Mucosa of stomach (tissue), 1 donor: ENCODE results near the gene UIMC1.
"Not testable (repeated sequence)": the region's sequence is repeated elsewhere in the genome, so short reads cannot be mapped to it uniquely, and the experiment has no call there.

Source experiments
- H3K27me3 ChIP-seq: one replicate; pipeline ENCODE4 v1.7.0; 2013; ENCODE audit warnings: mild to moderate bottlenecking, low read length; ENCODE audit not compliant: control insufficient read depth, insufficient read depth
- H3K36me3 ChIP-seq: one replicate; pipeline ENCODE4 v1.7.0; 2013; ENCODE audit warnings: low read length; ENCODE audit not compliant: control insufficient read depth, insufficient read depth
- H3K4me1 ChIP-seq: one replicate; pipeline ENCODE4 v1.7.0; 2013; ENCODE audit warnings: mild to moderate bottlenecking, low read length; ENCODE audit not compliant: control insufficient read depth, insufficient read depth
- H3K4me3 ChIP-seq: one replicate; pipeline ENCODE4 v1.7.0; 2013; ENCODE audit warnings: low read length
- H3K9ac ChIP-seq: one replicate; pipeline ENCODE4 v1.7.0; 2013; ENCODE audit warnings: mild to moderate bottlenecking, low read length, moderate library complexity
- H3K9me3 ChIP-seq: one replicate; pipeline ENCODE4 v1.7.0; 2013; ENCODE audit warnings: mild to moderate bottlenecking, low read length, moderate library complexity; ENCODE audit not compliant: control insufficient read depth
- donor health status: Pancreatic carcinoma.

UIMC1 gene

DNA sequence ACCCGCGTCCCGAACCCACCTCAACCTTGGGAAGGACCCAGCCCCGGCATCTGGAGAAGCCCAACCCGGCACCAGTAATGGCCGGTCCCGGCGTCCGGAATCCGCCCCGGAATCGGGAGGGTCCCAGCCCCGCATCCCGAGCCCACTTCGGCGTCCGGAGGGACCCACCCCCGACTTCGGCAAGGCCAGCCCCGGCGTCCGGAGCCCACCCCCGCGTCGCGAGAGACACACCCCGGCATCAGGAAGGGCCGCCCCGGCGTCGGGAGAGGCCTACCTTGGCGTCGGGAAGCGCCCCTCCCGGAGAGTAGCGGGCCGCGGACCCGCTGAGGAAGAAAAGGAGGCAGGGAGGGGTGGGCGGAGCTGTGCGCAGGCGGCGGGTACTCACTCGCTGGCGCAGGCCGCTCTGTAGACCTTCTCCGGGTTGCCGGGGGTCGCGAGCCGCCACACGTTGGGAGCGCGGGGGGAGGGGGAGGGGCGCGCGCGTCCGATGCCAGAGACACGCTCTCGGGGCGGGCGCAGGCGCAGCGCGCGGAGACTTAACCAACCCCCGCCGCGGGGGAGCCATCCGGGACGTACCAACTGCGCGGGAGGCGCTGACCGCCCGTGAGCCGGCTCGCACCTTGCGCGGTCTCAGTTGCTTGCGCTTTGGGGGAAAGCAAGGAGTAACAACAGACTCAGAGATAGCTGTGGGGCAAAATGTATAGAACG is at the start of gene UIMC1:
Gene UIMC1, minus strand, starts transcription at position 515 of the 708 bp plus-strand sequence. CDS start 24,164 bp downstream, outside the sequence.
- Histone ChIP-seq H3K9me3 (no peaks in the 10 kb centered on the region), H3K4me1 (peaks cover 9% of the 10 kb centered on the region), H3K27me3 (no peaks in the 10 kb centered on the region), H3K36me3 (no peaks in the 10 kb centered on the region), H3K4me3 (peak within 1 kb of the TSS; percentile 84), H3K9ac (peak within 1 kb of the TSS; percentile 94)

DNA sequence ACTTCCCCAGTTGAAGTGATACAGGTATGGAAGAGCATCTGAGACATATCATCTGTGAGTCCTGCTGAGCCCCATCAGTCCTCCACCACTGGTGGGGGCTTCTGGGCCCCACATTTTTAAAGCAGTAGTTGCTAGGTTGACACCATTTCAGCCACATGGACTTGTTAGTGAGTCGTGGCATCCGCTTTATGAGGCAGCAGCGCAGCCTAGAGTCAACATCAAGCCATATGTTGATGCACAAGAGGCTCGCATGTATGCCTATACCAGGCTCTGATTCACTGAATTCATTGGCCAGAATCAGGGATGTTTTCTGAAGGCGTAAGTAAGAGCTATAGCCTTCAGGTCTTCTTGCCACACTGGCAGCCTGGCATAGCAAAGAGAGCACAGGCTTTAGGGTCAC is 42.7 kb upstream of the UIMC1 start:
- Histone ChIP-seq H3K4me1 (no peaks in the 10 kb centered on the region), H3K36me3 (no peaks in the 10 kb centered on the region), H3K9me3 (no peaks in the 10 kb centered on the region), H3K9ac (no peak overlapping the region), H3K4me3 (no peak overlapping the region), H3K27me3 (no peaks in the 10 kb centered on the region)

DNA sequence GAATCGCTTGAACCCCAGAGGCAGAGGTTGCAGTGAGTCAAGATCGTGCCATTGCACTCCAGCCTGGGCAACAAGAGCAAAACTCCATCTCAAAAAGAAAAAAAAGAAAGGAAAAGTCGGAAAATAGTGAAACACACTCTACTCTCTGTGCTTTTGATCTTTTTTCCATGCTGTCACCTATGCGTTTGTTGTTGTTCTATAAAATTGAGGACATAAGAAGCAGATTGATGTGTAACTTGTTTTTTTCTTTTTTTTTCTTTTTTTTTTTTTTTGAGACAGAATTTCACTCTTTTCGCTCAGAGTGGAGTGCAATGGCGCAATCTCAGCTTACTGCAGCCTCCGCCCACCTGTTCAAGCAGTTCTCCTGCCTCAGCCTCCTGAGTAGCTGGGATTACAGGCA is 42.0 kb upstream of the UIMC1 start:
- not testable (repeated sequence) for H3K4me1 ChIP-seq, H3K27me3 ChIP-seq, H3K9ac ChIP-seq, H3K9me3 ChIP-seq, H3K4me3 ChIP-seq, H3K36me3 ChIP-seq

DNA sequence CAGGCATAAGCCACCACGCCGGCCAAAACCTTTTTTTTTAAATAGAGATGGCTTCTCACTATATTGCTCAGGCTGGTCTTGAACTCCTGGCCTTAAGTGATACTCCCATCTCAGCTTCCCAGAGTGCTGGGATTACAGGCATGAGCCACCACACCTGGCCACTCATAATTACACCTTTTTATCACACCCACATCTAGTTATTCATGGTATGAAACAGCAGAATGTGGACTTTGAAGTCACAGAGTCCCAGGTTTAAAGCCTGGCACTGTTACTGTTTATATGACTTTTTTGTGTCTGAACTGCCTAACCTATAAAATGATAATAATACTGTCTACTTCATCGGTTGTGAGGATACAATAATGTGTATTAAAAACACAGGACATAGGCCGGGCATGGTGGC is 39.1 kb upstream of the UIMC1 start:
- Histone ChIP-seq H3K9me3 (no peaks in the 10 kb centered on the region), H3K27me3 (no peaks in the 10 kb centered on the region), H3K4me3 (no peak overlapping the region), H3K36me3 (no peaks in the 10 kb centered on the region), H3K9ac (no peak overlapping the region), H3K4me1 (no peaks in the 10 kb centered on the region)

DNA sequence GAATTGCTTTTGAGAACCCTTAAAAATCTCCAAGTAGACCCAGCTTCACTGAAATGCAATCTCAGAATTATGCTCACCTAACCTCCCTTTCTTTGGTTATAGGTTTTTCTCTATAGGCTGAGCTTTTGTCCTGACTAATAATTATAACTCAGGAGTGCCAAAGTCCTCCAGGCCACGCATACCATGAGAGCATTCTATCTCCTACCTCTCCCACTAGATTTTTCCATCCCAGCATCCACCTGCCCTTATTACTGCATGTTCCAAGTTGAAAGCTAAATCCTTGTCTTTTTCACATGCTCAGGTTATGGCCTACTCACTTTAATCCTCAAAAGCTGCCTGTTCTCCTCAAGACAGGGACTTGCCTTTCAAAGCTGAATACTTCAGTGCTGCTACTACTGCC is 38.1 kb upstream of the UIMC1 start:
- Histone ChIP-seq H3K36me3 (no peaks in the 10 kb centered on the region), H3K4me1 (no peaks in the 10 kb centered on the region), H3K9ac (no peak overlapping the region), H3K9me3 (no peaks in the 10 kb centered on the region), H3K27me3 (no peaks in the 10 kb centered on the region), H3K4me3 (no peak overlapping the region)

DNA sequence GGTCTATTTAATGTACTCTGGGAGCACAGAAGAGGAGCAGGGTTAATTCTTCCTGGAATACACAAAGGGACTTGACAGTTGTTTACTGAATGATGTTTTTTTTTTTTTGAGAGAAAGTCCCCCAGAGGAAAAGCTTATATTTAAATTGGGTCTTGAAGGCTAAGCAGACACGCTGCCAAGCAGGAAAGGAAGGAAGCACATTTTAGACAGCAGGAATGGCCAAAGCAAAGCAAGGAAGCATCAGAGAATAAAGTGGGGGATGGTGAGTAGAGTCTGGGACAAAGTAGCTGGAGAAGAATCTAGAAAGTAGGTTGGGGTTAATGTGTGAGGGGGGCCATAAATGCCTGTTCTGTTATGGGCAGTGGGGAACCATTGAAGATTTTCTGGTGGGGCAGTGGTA is 37.4 kb upstream of the UIMC1 start:
- Histone ChIP-seq H3K4me3 (no peak overlapping the region), H3K9ac (no peak overlapping the region), H3K4me1 (no peaks in the 10 kb centered on the region), H3K9me3 (no peaks in the 10 kb centered on the region), H3K27me3 (no peaks in the 10 kb centered on the region), H3K36me3 (no peaks in the 10 kb centered on the region)

DNA sequence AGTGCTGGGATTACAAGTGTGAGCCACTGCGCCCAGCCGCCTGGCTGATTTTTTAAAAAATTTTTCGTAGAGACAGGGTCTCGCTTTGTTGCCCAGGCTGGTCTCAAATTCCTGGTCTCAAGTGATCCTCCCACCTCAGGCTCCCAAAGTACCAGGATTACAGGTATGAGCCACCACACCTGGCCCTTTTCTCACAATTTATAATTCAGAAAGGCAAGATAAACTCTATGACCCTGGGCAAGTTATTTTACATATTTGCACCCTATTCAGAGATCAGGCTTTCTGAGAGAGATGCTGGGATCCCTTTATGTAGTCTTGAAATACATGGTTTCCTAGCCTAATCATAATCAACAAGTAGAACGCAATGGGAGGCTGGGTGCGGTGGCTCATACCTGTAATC is 36.5 kb upstream of the UIMC1 start:
- Histone ChIP-seq H3K27me3 (no peaks in the 10 kb centered on the region), H3K36me3 (no peaks in the 10 kb centered on the region), H3K9ac (no peak overlapping the region), H3K9me3 (no peaks in the 10 kb centered on the region), H3K4me1 (no peaks in the 10 kb centered on the region), H3K4me3 (no peak overlapping the region)

DNA sequence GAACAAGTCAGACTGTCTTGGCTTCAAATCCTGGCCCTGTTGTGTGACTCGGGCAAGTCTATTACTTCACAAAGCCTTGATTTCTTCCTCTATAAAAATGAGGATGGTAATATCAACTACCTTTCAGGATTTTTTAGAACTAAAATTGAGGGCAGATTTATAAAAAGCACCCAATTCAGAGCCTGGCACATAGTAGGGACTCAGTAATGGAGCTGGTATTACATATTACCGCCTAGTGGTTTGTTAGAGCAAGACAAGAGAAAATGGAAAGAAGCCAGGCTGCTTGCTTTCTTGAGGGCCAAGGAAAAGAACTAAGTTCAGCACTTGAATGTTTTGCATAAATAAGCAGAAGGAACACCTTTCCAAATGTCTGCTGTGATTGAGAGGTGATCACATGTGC is 35.4 kb upstream of the UIMC1 start:
- Histone ChIP-seq H3K9ac (no peak overlapping the region), H3K36me3 (no peaks in the 10 kb centered on the region), H3K4me1 (no peaks in the 10 kb centered on the region), H3K4me3 (no peak overlapping the region), H3K9me3 (no peaks in the 10 kb centered on the region), H3K27me3 (no peaks in the 10 kb centered on the region)

DNA sequence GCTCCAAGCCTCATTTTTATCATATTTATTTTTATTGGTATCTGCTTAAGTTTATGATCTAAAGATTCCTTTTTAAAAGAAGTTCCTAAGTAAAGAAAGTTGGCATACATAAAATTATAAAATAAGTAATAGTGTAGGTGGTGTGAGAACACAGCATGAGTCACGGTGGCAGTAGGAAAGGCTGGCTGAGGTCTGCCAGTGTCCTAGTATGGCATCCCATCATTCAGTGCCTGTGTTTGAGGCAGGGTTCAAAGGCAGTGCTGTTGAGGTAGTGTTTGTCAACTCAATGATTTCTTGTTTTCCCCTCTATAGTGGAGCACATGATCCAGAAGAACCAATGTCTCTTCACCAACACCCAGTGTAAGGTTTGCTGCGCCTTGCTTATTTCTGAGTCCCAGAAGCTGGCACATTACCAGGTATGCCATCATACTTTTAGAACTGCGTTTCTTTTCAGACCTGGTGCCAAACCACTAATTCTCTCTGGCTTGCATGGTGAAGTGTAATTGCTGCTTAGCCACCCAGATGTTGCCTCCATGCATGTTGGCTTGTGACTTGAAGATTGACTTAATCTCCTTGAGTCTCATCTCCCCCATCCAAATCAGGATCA is 34.3 kb upstream of the UIMC1 start:
- Histone ChIP-seq H3K9me3 (no peaks in the 10 kb centered on the region), H3K9ac (no peak overlapping the region), H3K36me3 (no peaks in the 10 kb centered on the region)

DNA sequence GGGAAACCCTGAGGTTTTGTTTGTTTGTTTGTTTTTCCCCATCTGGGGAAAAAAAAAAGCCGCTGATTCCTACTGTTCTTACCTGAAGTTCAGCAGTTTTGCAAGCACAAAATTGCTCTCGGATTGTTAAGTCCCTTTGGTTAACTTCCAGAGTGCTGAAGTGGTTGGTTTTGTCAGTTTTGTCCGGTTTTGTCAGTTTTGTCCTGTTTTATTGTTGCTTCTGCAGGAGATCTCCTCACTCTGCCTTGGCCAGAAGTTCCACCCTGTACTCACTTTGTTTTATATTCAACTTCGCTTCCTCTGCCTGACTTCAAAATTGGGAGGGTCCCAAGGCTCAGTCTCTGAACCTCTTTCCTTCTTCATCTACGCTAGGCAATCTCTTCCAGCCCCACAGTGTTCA is 30.3 kb upstream of the UIMC1 start:
- Histone ChIP-seq H3K9ac (no peak overlapping the region), H3K9me3 (no peaks in the 10 kb centered on the region), H3K4me1 (no peaks in the 10 kb centered on the region), H3K27me3 (no peaks in the 10 kb centered on the region), H3K36me3 (no peaks in the 10 kb centered on the region), H3K4me3 (no peak overlapping the region)

More for the DNA sequence above, 34.3 kb upstream of the UIMC1 start:
- H3K27me3 ChIP-seq, result no peaks in the 10 kb centered on the region
- no peaks in the 10 kb centered on the region for H3K4me1 ChIP-seq
- H3K4me3 ChIP-seq, result no peak overlapping the region

DNA sequence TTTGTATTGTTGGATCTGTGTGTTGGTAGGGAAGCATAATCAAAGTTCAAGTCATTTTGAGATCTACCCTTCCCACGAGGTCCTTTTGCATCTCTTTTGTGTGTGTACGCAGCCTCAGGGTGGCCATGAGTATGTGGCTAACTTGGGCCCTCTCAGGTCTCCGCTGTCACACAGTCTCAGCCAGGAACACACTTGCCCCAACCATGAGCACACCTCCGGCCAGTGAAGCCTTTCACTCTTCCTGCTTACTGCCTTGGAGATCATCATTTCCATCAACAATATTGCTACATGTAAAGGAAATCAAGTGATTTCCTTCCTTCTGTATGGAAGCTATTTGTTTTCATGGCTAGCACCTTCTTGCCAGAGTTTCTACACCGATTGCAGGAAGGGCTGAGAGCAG is 29.9 kb upstream of the UIMC1 start:
- Histone ChIP-seq H3K9ac (no peak overlapping the region), H3K4me1 (no peaks in the 10 kb centered on the region), H3K9me3 (no peaks in the 10 kb centered on the region), H3K27me3 (no peaks in the 10 kb centered on the region), H3K36me3 (no peaks in the 10 kb centered on the region), H3K4me3 (no peak overlapping the region)

DNA sequence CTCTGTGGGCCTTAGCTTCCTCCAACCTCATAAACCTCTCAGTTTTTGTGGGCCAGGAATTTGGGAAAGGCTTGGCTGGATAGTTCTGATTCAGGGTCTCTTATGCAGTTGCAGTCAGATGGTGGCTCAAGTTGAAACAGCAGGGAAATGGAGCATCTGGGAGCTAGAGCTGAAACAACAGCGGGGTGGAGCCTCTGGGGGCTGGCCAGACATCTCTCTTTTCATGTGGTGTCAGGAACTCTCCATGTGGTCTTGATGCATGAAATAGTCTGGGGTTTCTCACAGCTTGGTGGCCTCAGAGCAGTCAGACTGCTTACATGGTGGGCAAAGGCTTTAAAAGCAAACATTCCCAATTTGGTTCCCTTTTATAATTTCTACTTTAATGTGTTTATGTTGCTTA is 29.4 kb upstream of the UIMC1 start:
- Histone ChIP-seq H3K36me3 (no peaks in the 10 kb centered on the region), H3K4me1 (no peaks in the 10 kb centered on the region), H3K9ac (no peak overlapping the region), H3K9me3 (no peaks in the 10 kb centered on the region), H3K27me3 (no peaks in the 10 kb centered on the region), H3K4me3 (no peak overlapping the region)
